GM18498 (cell line): ENCODE measurements around the gene SMTNL1.

Source experiments
- ATAC-seq: cut with Tn5 transposase; IDR thresholded peaks from one replicate; pipeline ENCODE4 v1.9.1; 2021; ENCODE audit warnings: mild to moderate bottlenecking, moderate library complexity; ENCODE audit not compliant: unreplicated experiment

SMTNL1 gene

GRCh38 chr11:57536947-57537619 is at the start of gene SMTNL1:
TSS of gene SMTNL1 (plus strand) at chr11:57537595. CDS start at chr11:57542643, 5,048 bp downstream.
- ATAC-seq = no peak

DNA sequence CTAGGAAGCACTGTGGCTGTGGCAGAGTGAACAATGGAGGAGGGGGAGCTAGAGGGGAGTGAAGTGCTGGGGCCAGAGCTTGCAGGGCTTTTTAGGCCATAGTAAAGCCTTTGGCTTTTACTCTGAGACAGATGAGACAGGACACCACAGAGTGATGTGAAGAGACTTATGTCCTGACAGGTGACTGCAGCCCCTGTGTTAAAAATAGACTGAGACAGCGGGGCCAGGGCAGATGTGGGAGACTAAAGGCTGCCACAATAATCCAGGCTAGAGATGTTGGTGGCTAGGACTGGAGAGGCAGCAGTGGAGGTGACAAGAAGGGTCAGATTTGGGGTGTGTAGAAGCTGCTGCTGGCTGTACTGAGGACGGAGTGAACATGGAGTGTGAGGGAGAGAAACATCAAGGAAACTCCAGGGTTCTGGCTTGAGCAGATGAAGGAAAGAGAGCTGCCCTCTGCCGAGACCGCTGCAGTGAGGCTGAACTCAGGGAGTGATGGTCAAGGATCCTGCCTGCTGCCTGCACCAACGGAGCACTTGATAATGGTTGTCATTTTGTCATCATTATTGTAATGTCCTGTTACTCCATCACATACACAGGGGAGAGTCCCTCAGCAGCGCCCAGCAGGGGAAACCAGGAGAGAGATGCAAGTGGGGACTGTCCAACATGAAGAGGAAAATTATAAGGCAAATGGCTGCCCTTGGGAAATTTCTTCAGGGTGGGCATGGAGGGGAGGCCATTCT is 49.3 kb upstream of the SMTNL1 start:
- no peak for ATAC-seq

- no peak for ATAC-seq
These were observed 46.7 kb upstream of the SMTNL1 start for GRCh38 chr11:57490456-57491248.

DNA sequence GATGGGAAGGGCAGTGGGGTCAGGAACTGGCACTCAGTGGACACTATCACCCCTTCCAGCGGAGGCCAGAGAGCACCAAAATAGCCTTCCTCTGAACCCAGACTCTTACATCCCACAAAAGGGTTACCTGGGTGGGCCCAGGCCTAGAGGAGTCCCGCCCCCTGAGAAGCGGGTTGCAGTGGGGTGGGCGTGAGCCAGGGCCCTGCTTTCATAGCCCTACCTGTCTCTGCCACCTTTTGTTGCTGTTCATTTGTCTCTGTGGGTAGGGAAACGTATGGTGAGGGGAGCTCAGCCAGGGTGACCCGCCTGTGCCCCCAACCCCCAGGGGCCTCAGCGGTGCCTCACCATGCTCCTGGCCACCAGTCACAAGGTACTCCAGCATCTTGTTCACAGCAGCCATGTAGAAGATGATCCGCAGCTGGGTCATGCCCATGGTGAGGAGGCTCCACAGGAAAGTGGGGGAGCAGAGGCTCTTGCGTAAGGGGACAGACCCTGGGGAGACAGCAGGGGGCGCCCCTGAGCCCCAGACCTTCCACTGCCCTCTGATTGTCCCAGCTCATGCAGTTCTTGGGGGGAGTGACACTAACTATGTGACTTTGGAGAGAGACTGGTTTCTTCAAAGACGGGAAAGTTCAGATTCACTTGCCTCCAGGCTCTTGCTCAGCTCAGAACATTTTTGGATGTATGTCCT is 45.9 kb upstream of the SMTNL1 start:
- no peak for ATAC-seq

DNA sequence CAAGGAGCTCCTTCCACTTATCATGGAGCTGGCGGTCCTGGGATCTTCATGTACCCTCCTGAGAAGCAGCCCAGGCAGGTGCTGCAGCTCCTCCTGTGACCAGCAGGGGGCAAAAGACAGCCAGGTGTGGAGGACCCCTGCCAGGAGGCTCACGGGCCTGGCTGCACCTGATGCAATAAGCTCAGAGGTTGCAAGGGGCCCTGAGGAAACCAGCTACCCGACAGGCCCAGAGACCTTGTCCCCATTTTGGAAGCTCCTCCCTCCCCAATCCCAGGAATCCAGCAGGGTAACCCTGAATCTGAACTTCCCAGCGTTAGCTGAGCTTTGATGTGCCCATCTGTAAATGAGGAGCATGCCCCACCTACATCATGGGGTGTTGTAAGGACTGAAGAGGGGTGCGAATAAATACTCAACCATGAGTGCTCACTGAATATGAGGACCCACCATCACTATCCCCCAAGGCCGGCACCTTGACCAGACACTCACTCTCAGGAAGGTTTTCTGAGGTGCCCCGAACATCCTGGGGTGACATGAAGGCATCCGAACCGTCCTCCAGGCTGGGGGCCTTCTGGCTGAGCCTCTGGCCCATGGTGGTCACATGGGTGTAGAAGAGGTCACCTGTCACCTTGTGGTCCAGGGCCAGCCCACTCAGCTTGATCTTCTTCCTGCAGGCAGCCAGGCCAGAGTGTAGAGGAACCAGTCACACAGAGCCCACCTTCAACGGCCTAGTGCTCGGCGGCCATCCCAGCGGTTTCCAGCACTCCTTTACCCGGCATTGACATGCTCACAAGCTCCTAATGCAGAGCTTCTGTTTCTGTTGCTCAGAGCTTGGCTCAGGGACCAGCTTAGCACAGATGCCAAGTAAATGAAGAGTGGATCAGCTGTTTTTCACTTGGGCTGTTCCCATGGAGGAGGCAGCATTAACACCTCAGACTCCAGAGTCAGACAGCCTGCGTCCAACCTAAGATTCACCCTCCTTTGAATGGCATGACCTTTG is 43.6 kb upstream of the SMTNL1 start:
- ATAC-seq = peak; percentile 80

- no peak for ATAC-seq
These were observed 41.1 kb upstream of the SMTNL1 start for GRCh38 chr11:57496109-57496820.

GRCh38 chr11:57497303-57498247 is 39.8 kb upstream of the SMTNL1 start:
- ATAC-seq = no peak

- no peak for ATAC-seq
These were observed 38.9 kb upstream of the SMTNL1 start for GRCh38 chr11:57498540-57498939.

GRCh38 chr11:57499413-57499982 is 37.9 kb upstream of the SMTNL1 start:
- ATAC-seq = peak; percentile 96

DNA sequence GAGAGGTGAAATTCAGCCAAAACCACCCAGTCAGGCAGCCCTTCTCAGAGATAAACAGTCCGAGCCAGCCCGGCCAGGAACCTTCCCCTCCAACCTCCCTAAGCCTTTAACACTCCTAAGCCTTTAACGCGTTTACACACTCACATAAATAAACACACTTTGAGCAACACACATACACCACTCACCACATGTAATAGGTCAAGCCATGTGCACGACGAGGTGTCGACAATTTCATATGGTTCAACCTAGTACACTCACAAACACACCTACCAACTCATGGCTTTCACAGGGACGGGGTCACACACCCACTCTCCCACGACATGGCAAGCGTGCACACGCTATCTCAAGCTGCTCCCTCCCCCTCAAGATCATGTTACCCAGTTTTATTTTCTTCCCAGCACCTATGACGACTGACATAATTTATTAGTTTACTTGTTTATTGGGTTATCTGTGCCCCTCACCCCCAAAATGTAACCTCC is 37.4 kb upstream of the SMTNL1 start:
- no peak for ATAC-seq

DNA sequence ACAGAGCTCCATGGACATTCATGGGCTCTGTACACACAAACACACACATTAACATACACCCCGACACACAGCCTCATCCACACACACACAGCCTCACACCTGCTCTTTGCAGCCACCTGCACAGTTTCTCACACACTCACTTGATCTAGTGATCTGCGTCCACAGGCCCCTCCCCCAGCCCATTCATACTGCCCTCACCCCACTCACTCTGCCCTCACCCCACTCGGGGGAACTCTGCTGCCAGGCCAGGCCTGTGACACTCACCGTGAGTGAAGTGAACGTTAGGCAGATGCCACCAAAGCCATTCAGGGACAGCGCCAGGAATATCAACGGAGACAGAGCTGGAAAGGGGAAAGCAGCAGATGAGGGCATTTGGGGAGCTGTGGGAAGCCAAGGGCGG is 36.9 kb upstream of the SMTNL1 start:
- ATAC-seq = no peak

DNA sequence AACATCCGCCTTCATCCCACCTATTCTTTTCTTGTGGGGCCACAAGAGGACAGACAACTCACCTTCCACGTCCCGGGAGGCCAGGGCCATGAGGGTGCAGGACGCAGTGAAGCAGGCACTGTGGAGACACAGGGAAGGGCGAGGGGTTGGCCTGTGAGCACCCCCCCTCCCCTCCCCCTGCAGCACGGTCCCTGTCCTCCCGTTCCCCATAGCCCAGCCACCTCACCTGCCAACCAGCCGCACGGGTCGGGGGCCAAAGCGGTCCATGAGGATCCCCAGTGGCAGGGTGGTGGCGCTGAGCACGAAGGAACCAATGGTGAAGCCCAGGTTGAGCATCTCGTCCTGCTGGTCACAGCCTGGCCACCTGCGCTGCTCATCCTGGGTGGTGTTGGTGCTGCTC is 36.5 kb upstream of the SMTNL1 start:
- no peak for ATAC-seq

DNA sequence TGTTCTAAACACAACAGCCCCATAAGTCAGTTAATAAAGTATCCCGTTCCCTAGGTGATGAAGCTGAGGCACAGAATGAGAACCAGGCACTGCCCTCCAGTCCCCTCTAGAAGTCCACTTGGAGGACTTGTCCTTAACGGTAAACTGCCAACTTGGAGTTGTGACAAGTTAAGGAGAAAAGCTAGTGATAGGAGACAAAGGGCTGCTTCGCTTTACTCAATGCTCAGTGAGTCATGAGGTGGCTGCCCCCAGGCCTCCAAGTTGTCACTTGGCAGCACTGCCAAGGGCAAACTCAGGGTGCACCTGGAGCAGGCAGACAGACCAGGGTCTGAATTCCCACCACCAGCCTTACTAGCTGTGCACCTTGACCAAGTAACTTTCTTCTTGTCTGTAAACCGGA is 35.4 kb upstream of the SMTNL1 start:
- no peak for ATAC-seq

DNA sequence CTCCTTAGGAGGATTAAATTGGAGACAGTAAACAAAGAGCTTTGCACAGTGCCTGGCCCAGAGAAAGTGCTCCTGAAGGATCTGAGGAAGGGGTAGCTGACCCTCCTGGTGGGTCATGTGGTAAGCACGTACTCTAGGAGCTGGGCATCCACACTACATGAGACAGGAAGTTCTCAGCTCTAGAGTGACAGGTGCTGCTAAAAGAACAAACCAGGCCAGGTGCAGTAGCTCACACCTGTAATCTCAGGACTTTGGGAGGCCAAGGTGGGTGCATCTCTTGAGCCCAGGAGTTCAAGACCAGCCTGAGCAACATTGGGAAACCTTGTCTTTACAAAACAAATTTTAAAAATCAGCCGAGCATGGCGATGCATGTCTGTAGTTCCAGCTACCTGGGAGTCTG is 35.0 kb upstream of the SMTNL1 start:
- ATAC-seq = no peak

GRCh38 chr11:57502870-57503269 is 34.5 kb upstream of the SMTNL1 start:
- no peak for ATAC-seq

- no peak for ATAC-seq
These were observed 32.9 kb upstream of the SMTNL1 start for GRCh38 chr11:57504511-57504910.

DNA sequence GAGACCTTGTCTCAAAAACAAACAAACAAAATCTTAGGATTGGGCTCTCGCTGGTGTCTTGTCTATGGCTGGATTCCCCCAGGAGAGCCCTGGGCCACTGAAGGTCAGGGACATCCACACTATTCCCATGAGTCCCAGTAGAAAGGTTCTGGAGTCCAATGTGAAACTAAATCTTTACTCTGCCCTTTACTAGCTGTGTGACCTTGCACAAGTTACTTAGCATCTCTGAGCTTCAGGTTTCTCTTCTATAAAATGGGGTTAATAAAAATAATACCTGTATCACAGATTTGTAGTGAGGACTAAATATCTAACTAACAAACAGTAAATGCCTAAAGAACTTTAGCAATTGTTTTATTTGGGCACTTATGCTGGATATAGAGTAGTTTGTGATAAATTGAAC is 30.9 kb upstream of the SMTNL1 start:
- no peak for ATAC-seq
